ES-I3 (cell line): Measurements from ENCODE around the gene TJP2.

Experiments
- H3K36me3 ChIP-seq: 2 replicates; pipeline ENCODE4 v1.6.1; 2013; ENCODE audit warnings: mild to moderate bottlenecking, low read length, control low read depth, moderate library complexity; ENCODE audit not compliant: insufficient read depth
- H3K4me1 ChIP-seq: 2 replicates; pipeline ENCODE4 v1.6.1; 2013; ENCODE audit warnings: mild to moderate bottlenecking, control low read depth, low read length; ENCODE audit not compliant: insufficient read depth
- H3K9ac ChIP-seq: 2 replicates; pipeline ENCODE4 v1.6.1; 2013; ENCODE audit warnings: low read depth, mild to moderate bottlenecking, low read length, moderate library complexity
- H3K9me3 ChIP-seq: 2 replicates; pipeline ENCODE4 v1.6.1; 2013; ENCODE audit warnings: mild to moderate bottlenecking, low read length, moderate library complexity; ENCODE audit not compliant: control insufficient read depth, insufficient read depth

TJP2 gene

DNA sequence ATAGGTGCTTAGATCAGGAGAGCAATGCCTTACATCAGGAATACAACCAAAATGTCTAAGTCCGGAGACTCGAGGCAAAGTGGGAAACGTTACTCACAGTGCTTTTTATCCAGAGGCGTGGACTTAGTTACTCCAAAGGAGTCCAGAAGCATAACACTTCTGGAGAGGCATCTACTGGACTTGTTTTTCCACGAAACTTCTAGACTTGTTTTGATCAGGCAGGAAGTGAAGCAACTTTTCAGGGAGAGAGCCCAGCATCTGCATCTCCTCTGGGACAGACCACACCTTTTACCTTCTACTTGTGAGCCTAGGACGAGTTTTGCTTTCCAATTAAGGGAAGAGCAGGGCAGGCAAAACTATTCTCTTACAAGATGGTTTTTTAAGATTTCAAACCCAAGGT, 1.2 kb upstream of the TJP2 start:
- no peak overlapping the region; the same call in 1 of the 2 replicates for H3K9ac ChIP-seq
- no peaks in the 10 kb centered on the region for H3K36me3 ChIP-seq
- peaks cover 18% of the 10 kb centered on the region; the same call in 1 of the 2 replicates for H3K4me1 ChIP-seq
- H3K9me3 ChIP-seq, result no peaks in the 10 kb centered on the region

DNA sequence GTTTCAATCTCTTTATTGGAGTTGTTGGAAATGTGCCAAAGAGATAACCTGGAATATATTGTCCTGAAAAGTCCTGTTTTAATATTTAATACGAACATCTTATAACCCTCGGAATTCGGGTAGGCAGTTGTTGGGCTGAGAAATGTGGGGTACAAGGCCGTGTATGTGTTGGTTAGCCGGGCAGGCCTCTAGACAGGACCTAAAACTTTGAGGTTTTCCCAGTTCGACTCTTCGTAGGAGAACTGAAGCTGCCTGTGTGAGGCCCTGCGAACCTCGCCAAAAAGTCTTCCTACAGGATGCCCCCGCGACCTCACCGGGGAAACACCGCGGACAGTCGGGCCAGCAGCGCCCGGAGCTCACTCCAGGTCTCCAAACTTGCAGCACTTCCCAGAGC, 583 bp upstream of the TJP2 start:
- peaks cover 21% of the 10 kb centered on the region; the same call in 1 of the 2 replicates for H3K4me1 ChIP-seq
- H3K9ac ChIP-seq, result peak overlapping the region; percentile 54; the same call in 1 of the 2 replicates
- no peaks in the 10 kb centered on the region for H3K36me3 ChIP-seq

DNA sequence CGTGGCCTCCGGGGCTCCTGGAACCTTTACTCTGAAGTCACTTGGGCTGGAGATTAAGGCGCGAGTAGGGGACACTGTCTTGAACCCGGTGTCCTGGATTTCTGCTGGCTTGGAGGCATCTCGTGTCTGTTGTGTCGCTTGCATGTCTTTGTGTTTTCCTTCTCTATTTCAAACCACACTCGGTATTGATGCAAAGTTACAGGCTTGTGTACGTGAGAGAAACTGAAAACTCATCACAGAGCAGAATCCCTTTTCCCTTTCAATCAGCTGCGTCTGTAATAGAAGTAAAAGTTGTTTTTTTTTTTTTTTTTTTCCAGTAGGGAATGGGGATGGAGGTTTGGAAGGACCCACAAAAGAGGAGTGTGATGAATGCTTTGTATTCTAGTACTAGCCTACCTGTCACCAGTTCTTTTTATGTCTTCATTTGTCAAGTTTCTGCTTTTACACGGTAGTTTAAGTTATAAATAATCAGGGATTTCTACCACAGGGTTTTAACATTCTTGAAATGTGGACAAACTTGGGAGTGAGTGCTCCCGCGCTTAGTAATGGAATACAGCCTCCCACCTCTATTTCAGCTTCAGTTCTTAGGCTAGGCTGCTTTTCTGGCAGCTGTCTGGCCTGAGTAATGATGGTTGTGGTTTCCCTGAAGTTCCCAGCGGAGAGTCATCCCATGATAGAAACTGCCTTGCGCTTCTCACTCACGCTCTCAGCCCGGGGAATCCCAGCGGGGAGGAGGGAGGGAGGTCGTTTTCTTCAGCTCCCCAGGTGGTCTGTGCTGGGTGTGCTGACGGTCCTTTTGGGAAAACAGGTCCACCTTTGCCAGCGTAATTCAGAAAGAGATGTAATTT, 763 bp downstream of the TJP2 start:
- H3K9ac ChIP-seq, result peak overlapping the region; percentile 54; the same call in 1 of the 2 replicates
- no peaks in the 10 kb centered on the region for H3K36me3 ChIP-seq
- H3K9me3 ChIP-seq, result no peaks in the 10 kb centered on the region
- peaks cover 24% of the 10 kb centered on the region; the same call in 1 of the 2 replicates for H3K4me1 ChIP-seq

More for the DNA sequence above, 583 bp upstream of the TJP2 start:
- no peaks in the 10 kb centered on the region for H3K9me3 ChIP-seq

DNA sequence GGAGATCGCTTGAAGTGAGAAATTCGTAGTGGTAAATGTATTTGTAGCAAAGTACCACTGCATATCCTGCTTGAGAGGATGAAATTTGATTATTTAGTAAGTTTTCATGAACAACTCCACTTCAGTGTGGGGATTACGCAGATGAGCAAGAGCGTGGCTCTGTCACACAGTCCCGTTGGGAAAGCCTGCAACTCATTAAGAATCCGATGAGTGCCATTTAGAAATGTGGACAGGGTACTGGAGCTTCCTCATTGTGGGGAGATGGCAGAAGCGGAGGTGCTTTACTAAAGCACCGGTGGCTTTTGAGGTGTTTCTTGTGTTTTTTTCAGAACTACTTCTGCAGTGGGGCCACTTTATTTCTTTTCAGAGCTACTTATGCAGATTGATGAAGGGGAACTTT, 1.4 kb downstream of the TJP2 start:
- Histone ChIP-seq H3K4me1 (peaks cover 29% of the 10 kb centered on the region), H3K9me3 (no peaks in the 10 kb centered on the region), H3K36me3 (no peaks in the 10 kb centered on the region), H3K9ac (peak overlapping the region; percentile 54; the same call in 1 of the 2 replicates)

DNA sequence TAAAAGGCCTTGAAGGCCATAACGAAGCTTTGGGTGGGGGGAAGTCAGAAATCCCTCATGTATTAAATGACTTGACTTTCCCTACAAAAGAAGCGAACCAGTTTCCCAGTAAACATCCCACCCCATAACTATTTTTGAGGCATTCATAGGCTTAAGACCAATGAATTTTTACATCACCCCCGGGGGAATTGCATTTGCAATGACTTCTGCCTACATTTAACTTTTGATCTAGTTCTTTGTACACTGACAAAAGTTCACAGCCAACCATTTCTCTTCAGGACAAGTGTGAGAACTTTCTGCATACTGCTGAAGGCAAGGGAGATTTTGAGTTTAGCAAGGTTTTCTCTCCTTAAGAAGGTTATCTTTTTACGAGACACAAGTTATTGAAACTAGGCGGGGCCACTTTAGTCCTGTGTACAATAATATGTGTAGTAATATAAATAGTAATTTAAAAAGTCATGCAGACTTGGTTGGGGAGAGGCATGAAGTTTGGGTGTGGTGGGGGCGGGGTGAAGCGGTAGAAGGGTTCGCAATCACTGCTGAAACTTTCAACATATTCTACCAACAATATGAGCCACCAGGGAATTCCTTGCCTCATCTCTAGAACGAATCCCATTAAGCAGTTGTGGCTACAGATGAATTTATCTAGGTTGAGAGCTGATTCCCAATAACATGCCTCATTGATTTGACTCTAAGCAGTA, 2.5 kb downstream of the TJP2 start:
- no peaks in the 10 kb centered on the region for H3K36me3 ChIP-seq
- no peak overlapping the region for H3K9ac ChIP-seq
- H3K4me1 ChIP-seq, result peaks cover 31% of the 10 kb centered on the region
- H3K9me3 ChIP-seq, result no peaks in the 10 kb centered on the region

DNA sequence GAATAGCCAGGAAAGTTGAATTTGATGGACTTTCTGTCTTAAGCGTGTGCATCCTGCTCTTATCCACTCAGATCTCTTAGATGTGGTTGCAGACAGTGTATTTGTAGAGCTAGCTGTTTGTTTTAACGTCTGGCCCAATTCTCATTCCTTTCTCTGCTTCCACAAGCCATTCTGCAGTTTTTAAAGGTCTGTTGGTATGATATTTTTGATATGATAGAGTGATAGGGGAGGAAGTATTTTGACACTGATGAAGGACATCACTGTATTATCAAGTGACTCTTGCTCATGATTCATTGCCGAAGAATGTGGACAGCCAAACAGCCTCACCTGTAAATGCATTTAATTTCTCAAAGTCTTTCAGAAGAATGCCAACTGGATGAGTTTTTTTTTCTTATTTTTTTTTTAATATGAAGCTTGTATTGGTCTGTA, 4.5 kb downstream of the TJP2 start:
- H3K9ac ChIP-seq, result no peak overlapping the region

DNA sequence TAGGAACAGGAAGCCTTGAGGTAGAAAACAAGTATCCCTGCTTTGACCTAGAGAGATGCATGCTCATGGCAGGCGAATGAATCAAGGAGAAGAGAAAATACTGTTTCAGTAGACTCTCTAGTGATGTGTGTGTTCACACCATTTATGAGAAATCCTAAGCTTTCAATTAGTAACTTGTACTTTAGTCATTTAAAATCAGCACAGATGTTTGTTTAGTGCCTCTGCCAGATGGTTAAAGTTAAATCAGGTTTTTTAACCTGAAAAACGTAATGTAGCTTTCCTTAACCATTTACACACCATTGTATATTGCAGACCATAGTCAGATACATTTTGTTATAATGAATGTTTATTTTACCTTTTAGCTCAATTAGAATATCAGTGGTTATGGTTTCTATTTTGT, 5.0 kb downstream of the TJP2 start:
- Histone ChIP-seq H3K4me1 (peaks cover 29% of the 10 kb centered on the region), H3K36me3 (no peaks in the 10 kb centered on the region), H3K9me3 (no peaks in the 10 kb centered on the region), H3K9ac (no peak overlapping the region)

More for the DNA sequence above, 4.5 kb downstream of the TJP2 start:
- Histone ChIP-seq H3K36me3 (no peaks in the 10 kb centered on the region), H3K9me3 (no peaks in the 10 kb centered on the region), H3K4me1 (peaks cover 29% of the 10 kb centered on the region)

DNA sequence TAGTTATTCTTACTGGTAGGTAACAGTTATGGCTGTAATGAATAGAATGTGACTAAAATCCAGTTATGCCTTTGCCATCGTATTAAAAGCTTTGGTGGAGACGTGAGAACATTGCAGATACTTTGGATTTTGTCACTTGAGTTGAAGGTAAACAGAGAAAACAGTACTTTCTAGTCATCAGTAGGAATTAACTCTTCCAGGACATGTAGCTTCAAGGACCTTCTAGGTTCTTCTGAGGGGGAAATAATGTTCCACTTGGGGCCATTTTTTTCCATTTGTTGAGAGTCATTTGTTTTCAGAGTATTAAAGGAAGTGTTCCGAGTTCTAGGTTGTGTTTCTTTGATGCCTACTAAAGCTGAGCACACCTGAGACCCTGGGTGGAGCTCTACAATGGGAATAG, 6.1 kb downstream of the TJP2 start:
- H3K9ac ChIP-seq, result no peak overlapping the region
- H3K4me1 ChIP-seq, result peaks cover 29% of the 10 kb centered on the region
- H3K36me3 ChIP-seq, result no peaks in the 10 kb centered on the region
- no peaks in the 10 kb centered on the region for H3K9me3 ChIP-seq

DNA sequence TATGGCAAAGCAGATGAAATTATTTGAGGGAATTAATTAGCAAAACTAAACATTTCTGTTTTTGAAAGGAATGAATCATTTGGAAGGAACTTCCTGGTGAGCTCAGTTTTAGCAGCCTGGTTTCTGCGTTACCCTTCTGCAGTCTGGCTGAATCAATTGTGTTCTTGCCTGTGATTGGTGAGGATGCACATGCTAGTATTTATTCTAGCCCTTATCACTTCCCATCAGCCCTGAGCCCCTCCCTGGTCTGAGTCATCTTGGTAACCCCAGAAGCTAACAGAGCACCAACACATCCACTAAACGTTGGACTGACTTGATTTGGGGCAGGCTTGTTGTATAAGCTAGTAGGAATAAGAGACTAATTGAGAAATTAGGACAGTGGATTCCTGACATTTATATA, 6.6 kb downstream of the TJP2 start:
- no peak overlapping the region for H3K9ac ChIP-seq
- no peaks in the 10 kb centered on the region for H3K9me3 ChIP-seq
- no peaks in the 10 kb centered on the region for H3K36me3 ChIP-seq
- peaks cover 25% of the 10 kb centered on the region for H3K4me1 ChIP-seq

DNA sequence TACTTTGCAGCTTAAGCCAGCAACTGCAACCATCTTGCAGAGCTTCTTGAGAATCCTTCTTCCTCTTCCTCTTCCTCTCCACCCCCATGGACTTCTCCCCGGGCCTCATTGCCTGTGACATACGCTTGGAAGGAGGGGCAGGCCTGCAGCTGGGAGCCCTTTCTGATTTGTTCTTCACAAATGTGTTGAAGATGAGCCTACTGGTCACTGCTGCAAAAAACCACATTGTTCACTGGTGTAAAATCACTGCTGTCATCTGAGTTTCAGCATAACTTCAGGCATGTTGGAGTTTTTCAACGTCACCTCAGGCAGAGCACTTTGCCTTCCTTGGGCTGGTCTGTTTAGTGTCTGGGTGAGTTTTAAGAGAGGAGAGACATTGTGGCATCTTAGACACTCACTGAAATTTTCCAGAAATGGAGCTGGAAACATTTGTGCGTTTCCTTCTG, 7.9 kb downstream of the TJP2 start:
- H3K9ac ChIP-seq, result no peak overlapping the region
- peaks cover 14% of the 10 kb centered on the region for H3K4me1 ChIP-seq
- no peaks in the 10 kb centered on the region for H3K9me3 ChIP-seq
- H3K36me3 ChIP-seq, result no peaks in the 10 kb centered on the region

DNA sequence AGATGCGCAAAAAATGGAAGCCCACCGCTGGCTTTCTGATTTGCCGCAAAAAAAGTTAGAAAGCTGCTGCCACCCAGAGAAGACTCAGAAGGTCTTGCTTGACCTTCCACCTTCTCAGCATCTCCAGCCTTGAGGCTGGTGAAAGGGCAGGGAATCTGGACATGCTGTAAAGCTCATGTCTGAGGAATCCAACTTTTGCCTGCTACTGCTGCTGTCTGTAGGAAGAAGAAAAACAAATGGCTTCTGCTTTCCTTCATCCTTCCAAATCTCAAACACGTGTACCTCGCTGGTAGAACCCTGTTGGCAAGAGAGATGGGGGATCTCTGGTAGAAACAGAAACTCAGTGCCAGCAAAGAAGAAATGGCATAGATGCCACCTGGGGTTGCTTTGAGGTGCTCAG, 10.2 kb downstream of the TJP2 start:
- Histone ChIP-seq H3K9me3 (no peaks in the 10 kb centered on the region), H3K4me1 (peaks cover 7% of the 10 kb centered on the region), H3K36me3 (no peaks in the 10 kb centered on the region), H3K9ac (no peak overlapping the region)

DNA sequence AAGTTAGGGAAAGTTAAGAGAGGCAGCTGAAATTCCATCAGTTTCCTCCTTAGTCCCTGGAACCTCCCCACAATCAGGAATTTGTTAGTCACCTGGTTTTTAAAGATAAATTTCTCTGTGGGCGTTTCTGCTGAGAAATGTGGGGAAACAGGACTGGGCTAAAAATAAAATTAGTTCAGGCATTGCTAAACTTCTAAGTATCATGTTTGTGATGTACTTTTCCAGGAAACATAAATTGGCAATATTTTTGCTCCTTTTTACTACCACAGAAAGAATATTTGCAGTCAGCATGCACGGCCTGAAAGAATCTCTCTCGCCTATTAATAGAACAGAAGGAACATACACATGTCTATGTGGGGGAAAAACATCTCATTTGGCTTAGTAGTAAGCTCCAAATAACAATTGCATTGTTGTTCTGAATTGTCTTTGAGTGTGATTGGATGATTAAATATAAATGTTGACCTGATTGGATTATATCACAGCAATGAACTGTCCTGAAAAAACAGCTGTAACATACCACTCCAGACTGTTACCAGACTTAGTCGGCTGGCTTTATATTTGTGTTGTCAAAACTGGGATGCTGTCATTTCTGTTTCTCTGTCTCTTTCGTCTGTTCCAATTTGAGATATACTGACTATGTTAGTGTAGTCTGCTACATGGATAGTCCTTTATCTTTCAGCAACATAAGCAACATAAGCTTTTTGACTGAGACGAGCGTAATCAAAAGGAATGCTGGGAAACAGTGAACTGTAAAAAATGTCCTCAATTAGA, 12.9 kb downstream of the TJP2 start:
- no peak overlapping the region for H3K9ac ChIP-seq
- no peaks in the 10 kb centered on the region for H3K36me3 ChIP-seq
- H3K4me1 ChIP-seq, result 0 out of 2 replicates have a peak, but pooled peaks cover 4% of the 10 kb centered on the region
- H3K9me3 ChIP-seq, result no peaks in the 10 kb centered on the region

DNA sequence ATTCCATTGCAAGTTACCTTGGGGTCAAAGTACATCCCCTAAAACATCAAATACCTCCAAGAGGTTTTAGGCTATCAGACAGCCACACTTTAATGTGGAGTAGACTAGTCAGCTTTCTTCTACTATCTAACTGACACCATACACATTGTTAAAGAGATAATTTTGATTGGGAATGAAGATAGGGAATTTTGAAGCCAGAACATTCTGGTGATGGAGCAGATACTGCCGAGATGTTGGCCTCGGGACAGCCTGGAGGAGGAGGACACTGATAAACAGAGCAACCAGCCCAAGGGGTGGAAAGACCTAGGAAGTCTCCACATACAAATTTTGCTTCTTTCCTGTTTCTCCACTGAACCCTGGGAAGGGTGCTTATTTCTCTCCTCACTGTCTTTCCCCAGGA, 14.9 kb downstream of the TJP2 start:
- Histone ChIP-seq H3K4me1 (peaks cover 4% of the 10 kb centered on the region; the same call in 1 of the 2 replicates), H3K9me3 (no peaks in the 10 kb centered on the region), H3K9ac (no peak overlapping the region), H3K36me3 (no peaks in the 10 kb centered on the region)
